Raji (cell line): ENCODE measurements around the gene LSM10.

Experiments used
- POLR2A ChIP-seq: IDR thresholded peaks from 2 replicates; pipeline ENCODE4 v1.6.1; 2011; ENCODE audit warnings: low read depth, low read length, control low read depth; ENCODE audit not compliant: insufficient read depth

LSM10 gene

GRCh38 chr1:36397378-36398230 is at the start of gene LSM10:
Gene LSM10, minus strand, starts transcription at chr1:36397908. Its CDS starts 3,779 bp downstream, at chr1:36394129.
- peak; percentile 85 for TF ChIP-seq POLR2A

- TF ChIP-seq POLR2A = no peak
Measured at GRCh38 chr1:36447450-36447849, 49.7 kb upstream of the LSM10 start.

- TF ChIP-seq POLR2A = no peak
Measured at GRCh38 chr1:36446746-36447145, 49.0 kb upstream of the LSM10 start.

GRCh38 chr1:36446271-36446670 is 48.6 kb upstream of the LSM10 start:
- TF ChIP-seq POLR2A = no peak

GRCh38 chr1:36443297-36443696 is 45.6 kb upstream of the LSM10 start:
- no peak for TF ChIP-seq POLR2A

- no peak for TF ChIP-seq POLR2A
Measured at GRCh38 chr1:36442337-36442736, 44.6 kb upstream of the LSM10 start.

GRCh38 chr1:36440646-36441045 is 42.9 kb upstream of the LSM10 start:
- TF ChIP-seq POLR2A = no peak

GRCh38 chr1:36440044-36440443 is 42.3 kb upstream of the LSM10 start:
- no peak for TF ChIP-seq POLR2A

- TF ChIP-seq POLR2A = no peak
Measured at GRCh38 chr1:36438715-36439114, 41.0 kb upstream of the LSM10 start.

GRCh38 chr1:36436821-36437220 is 39.1 kb upstream of the LSM10 start:
- TF ChIP-seq POLR2A = no peak

GRCh38 chr1:36433102-36433501 is 35.4 kb upstream of the LSM10 start:
- no peak for TF ChIP-seq POLR2A

GRCh38 chr1:36432616-36433015 is 34.9 kb upstream of the LSM10 start:
- TF ChIP-seq POLR2A = no peak

- no peak for TF ChIP-seq POLR2A
Measured at GRCh38 chr1:36425791-36426190, 28.1 kb upstream of the LSM10 start.

GRCh38 chr1:36421649-36422048 is 23.9 kb upstream of the LSM10 start:
- TF ChIP-seq POLR2A = no peak

- TF ChIP-seq POLR2A = no peak
Measured at GRCh38 chr1:36420836-36421317, 23.2 kb upstream of the LSM10 start.

- no peak for TF ChIP-seq POLR2A
Measured at GRCh38 chr1:36420409-36420808, 22.7 kb upstream of the LSM10 start.

- no peak for TF ChIP-seq POLR2A
Measured at GRCh38 chr1:36419569-36419968, 21.9 kb upstream of the LSM10 start.
